Gastrocnemius medialis (tissue), 4 donors: ENCODE measurements around the gene XPO4.

ENCODE experiments used
- POLR2A ChIP-seq, 2 donors: fragments of 450-650 bp; IDR thresholded peaks; one replicate each; pipeline ENCODE4 v1.6.1; 2017; ENCODE audit warnings: antibody characterized with exemption in 2 of 2, mild to moderate bottlenecking in 2 of 2, moderate library complexity in 2 of 2
- TF ChIP-seq, protein P1 (sequence below), 5 experiments: fragments of 450-650 bp in 3 of 5; fragments of 200-600 bp in 2 of 5; sonication (generic) in 2 of 5; IDR thresholded peaks in 4 of 5; conservative IDR thresholded peaks in 1 of 5; 1 replicate in 4 of 5; 2 replicates in 1 of 5; pipeline ENCODE4 v1.5.1; 2016 to 2019; ENCODE audit warnings: antibody characterized with exemption in 5 of 5, mild to moderate bottlenecking in 3 of 5, moderate library complexity in 3 of 5

DNA sequence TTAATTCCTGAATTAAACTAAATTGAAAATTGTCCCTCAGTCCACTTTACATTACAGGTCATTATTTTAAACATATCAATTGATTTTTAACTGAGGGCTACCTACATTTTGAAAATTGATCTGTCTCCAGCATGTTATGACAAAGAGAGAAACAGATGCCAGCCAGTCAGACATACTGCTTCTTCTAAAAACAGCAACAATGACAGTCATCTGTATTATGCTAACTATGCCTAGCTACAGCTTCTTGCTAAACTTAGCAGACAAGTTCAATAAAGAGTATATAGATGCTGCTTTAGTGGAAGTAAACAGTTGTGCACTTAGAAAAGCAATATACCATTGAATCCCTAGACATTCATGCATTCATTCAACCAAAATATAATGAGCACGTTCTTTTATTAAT is 80.1 kb downstream of the XPO4 start:
- TF ChIP-seq, protein P1, sequence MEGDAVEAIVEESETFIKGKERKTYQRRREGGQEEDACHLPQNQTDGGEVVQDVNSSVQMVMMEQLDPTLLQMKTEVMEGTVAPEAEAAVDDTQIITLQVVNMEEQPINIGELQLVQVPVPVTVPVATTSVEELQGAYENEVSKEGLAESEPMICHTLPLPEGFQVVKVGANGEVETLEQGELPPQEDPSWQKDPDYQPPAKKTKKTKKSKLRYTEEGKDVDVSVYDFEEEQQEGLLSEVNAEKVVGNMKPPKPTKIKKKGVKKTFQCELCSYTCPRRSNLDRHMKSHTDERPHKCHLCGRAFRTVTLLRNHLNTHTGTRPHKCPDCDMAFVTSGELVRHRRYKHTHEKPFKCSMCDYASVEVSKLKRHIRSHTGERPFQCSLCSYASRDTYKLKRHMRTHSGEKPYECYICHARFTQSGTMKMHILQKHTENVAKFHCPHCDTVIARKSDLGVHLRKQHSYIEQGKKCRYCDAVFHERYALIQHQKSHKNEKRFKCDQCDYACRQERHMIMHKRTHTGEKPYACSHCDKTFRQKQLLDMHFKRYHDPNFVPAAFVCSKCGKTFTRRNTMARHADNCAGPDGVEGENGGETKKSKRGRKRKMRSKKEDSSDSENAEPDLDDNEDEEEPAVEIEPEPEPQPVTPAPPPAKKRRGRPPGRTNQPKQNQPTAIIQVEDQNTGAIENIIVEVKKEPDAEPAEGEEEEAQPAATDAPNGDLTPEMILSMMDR (IDR thresholded peaks at IDR 0.05 in 4 of 5, conservative IDR thresholded peaks at IDR 0.05 in 1 of 5): no peak
- TF ChIP-seq POLR2A (IDR thresholded peaks at IDR 0.05): no peak
